Motor neuron (in vitro differentiated cells): ENCODE measurements around the gene RAB3IL1. TPM values are rescaled to one million over a fixed set of nuclear protein-coding genes. Genes with fewer than 3 reads are reported as not detected.

Experiments used
- ATAC-seq, 8 experiments: fragments of 200-7000 bp; cut with Tn5 transposase; replicated peaks in 6 of 8; 2 replicates each; pipeline ENCODE4 v1.8.0; 2021; ENCODE audit warnings: mild to moderate bottlenecking in 8 of 8, moderate library complexity in 8 of 8
- H3K27ac ChIP-seq, 2 donors: fragments of 250-450 bp; sonication (Bioruptor Pico); 2 replicates each; pipeline ENCODE4 v1.9.0; 2021; ENCODE audit warnings: antibody characterized with exemption in 2 of 2, mild to moderate bottlenecking in 2 of 2, moderate library complexity in 1 of 2
- H3K4me1 ChIP-seq, 2 donors: fragments of 250-450 bp; sonication (Bioruptor Pico); replicated peaks in 1 of 2; 2 replicates each; pipeline ENCODE4 v1.6.1; 2021; ENCODE audit warnings: antibody characterized with exemption in 2 of 2, mild to moderate bottlenecking in 2 of 2, moderate library complexity in 1 of 2
- H3K4me3 ChIP-seq, 5 donors: fragments of 250-450 bp; sonication (Bioruptor Pico); 2 replicates each; pipeline ENCODE4 v1.9.0; 2021; ENCODE audit warnings: antibody characterized with exemption in 5 of 5, mild to moderate bottlenecking in 5 of 5, moderate library complexity in 4 of 5
- WGBS, 10 experiments: fragments of 450-650 bp; shearing (Covaris generic); methylation state at CpG; one replicate each; pipeline ENCODE4 v1.0.0; 2022; 5-methylcytosine and 5-hydroxymethylcytosine counted together
- in situ Hi-C, 9 experiments: fragments of 400-800 bp; cut with MboI; loops; one replicate each; pipeline ENCODE4 v1.15.0; 2021; ENCODE audit warnings: low sequenced_read_pairs in 9 of 9, low pct_unique_long_range_greater_than_20kb in 2 of 9; ENCODE audit not compliant: unreplicated experiment in 9 of 9
- total RNA-seq, 8 experiments: library from RNA; unstranded; fragments of 300-600 nt; gene quantifications; 2 replicates each; pipeline versions ENCODE4 v1.2.3 to v1.2.4, GENCODE V29; 2022

RAB3IL1 gene
- total RNA-seq, 8 experiments from 2014 or later, result 0.50 to 12.8 (median 2.5) TPM

DNA sequence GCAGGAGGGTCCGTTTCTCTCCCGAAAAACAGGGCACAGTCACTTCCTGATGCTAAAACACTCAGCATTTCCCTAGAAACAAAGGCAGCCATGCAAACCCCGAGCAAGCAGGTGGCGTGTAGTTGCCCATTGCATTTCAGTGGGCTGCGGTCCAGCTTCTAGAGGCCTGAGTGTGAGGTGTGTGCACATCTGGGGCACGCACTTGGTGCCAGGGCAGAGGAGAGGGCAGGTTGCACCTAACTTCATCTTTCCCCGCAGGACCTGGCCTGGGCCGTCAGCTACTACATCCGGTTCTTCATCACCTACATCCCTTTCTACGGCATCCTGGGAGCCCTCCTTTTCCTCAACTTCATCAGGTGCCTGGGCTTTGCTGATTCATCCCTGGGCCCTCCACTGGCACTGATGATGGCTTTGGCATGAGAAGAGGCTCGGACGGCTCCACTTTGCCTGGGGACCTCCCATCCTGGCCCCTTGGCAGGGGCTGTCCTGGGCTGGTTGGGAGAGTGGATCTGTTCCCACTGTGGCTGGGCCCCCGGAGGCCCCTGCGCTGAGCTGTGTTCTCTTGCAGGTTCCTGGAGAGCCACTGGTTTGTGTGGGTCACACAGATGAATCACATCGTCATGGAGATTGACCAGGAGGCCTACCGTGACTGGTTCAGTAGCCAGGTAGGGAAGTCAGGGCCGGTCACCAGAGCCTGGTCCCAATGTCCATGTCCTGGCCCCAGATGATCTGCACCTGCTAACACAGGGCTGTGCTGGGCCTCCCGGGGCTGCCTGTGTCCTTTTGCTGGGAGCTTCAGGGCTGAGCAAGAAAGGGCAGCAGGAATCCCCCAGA, 54.4 kb downstream of the RAB3IL1 start:
- Histone ChIP-seq H3K4me1 (no peaks in the 10 kb centered on the region), H3K27ac (no peak overlapping the region), H3K4me3 (no peak overlapping the region)
- ATAC-seq, result peak in 2 of 8 experiments; percentile 10 to 24
- WGBS, 10 experiments, result 79 to 100% (median 100%) methylated on average over 1 to 4 of the region's 18 CpGs; no CpG with 5 or more reads in 5 of the 10 experiments
- in situ Hi-C loops, result no loop called here

GRCh38 chr11:61861634-61862033, 55.7 kb downstream of the RAB3IL1 start:
- no peak for ATAC-seq
- H3K4me3 ChIP-seq, result no peak overlapping the region
- no peaks in the 10 kb centered on the region for H3K4me1 ChIP-seq
- WGBS, 10 experiments, result 67 to 100% (median 91%) methylated on average over 1 to 7 of the region's 9 CpGs; no CpG with 5 or more reads in 3 of the 10 experiments
- no peak overlapping the region for H3K27ac ChIP-seq
- in situ Hi-C loops, result no loop called here

GRCh38 chr11:61860054-61860903, 57.1 kb downstream of the RAB3IL1 start:
- 52 to 100% (median 96%) methylated on average over 1 to 7 of the region's 16 CpGs for WGBS, 10 experiments
- H3K27ac ChIP-seq, result no peak overlapping the region
- in situ Hi-C loops, result no loop called here
- H3K4me1 ChIP-seq, result no peaks in the 10 kb centered on the region
- ATAC-seq, result no peak
- no peak overlapping the region for H3K4me3 ChIP-seq

DNA sequence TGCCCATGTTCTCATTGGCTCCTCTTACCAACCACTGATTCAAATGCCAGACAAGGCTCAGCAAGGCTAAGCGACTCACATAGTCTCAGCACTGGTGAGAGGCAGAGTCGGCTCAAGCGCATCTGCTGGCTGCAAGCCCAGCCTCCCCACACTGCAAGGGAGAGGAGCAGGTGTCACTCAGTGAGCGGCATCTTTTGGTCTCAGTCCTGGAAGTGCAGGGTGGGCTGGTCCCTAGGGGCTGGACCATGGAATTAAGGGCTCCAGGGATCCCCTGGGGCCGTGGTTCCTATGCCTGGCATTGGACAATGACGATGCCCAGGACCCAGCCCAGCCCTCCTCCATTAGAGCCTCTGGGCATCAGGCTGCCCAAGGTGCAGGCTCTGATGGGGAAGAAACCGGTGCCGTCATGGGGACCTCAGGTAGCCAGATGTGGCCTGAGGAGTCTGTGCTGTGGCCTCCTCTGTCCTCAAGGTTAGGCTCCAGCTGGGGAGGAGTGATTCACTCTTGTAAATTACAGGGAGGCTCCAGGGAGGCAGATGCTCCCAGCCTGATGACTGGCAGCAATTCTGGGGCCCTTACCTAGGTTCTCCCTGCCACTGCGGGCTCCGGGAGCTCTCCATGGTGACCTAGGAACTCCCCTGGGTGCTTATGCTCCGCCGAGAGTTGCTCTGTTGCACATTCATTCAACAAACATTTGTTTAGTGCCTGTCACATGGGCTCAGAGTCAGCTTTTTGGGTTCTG, 61.3 kb downstream of the RAB3IL1 start:
- WGBS, 10 experiments, result 89 to 100% (median 100%) methylated on average over 1 to 5 of the region's 12 CpGs; no CpG with 5 or more reads in 6 of the 10 experiments
- no peak overlapping the region for H3K4me3 ChIP-seq
- H3K4me1 ChIP-seq, result no peaks in the 10 kb centered on the region
- in situ Hi-C loops, result no loop called here
- H3K27ac ChIP-seq, result peak overlapping the region; percentile 20 to 53
- ATAC-seq, result peak in 7 of 8 experiments; percentile 9 to 88 (median 27)

- ATAC-seq, result peak in 2 of 8 experiments; percentile 21 to 34
- 80 to 100% (median 92%) methylated on average over 1 to 9 of the region's 14 CpGs; no CpG with 5 or more reads in 5 of the 10 experiments for WGBS, 10 experiments
- Histone ChIP-seq H3K4me1 (no peaks in the 10 kb centered on the region), H3K27ac (peak overlapping the region in 1 of 2 donors; percentile 53), H3K4me3 (no peak overlapping the region)
- in situ Hi-C loops, result no loop called here
Measured at GRCh38 chr11:61854966-61855714, 62.2 kb downstream of the RAB3IL1 start.

- ATAC-seq, result peak in 1 of 8 experiments; percentile 17
- in situ Hi-C loops, result no loop called here
- Histone ChIP-seq H3K27ac (peak overlapping the region in 1 of 2 donors; percentile 33), H3K4me3 (no peak overlapping the region), H3K4me1 (no peaks in the 10 kb centered on the region)
- WGBS, 10 experiments, result 40 to 100% (median 92%) methylated on average over 2 to 9 of the region's 17 CpGs; no CpG with 5 or more reads in 1 of the 10 experiments
Measured at GRCh38 chr11:61854206-61854895, 63.0 kb downstream of the RAB3IL1 start.

GRCh38 chr11:61853698-61854169, 63.6 kb downstream of the RAB3IL1 start:
- in situ Hi-C loops, result no loop called here
- no peak for ATAC-seq
- H3K4me1 ChIP-seq, result no peaks in the 10 kb centered on the region

DNA sequence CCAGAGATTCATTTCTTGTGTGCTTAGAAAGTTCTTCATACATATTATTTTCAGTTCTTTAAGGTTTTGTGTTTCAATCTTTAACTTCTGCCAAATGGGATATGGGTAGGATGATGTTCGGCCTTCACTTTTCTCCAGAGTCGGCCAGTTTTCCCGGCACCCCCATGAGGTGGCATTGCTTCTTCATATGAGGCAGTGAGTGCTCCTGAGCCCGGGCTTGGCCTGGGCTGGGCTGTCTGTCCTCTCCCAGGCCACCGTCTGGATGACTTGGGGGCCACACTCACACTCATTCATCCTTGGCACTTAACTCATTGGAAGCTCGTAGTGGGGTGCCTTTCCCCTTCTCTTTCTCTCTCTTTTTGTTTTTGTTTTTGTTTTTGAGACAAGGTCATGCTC, 65.5 kb downstream of the RAB3IL1 start:
- H3K27ac ChIP-seq, result no peak overlapping the region
- 50 to 100% (median 97%) methylated on average over 1 to 6 of the region's 6 CpGs; no CpG with 5 or more reads in 2 of the 10 experiments for WGBS, 10 experiments
- ATAC-seq, result no peak
- no peaks in the 10 kb centered on the region for H3K4me1 ChIP-seq
- in situ Hi-C loops, result no loop called here
- no peak overlapping the region for H3K4me3 ChIP-seq

More at GRCh38 chr11:61853698-61854169, 63.6 kb downstream of the RAB3IL1 start:
- 40 to 100% (median 92%) methylated on average over 1 to 5 of the region's 13 CpGs; no CpG with 5 or more reads in 5 of the 10 experiments for WGBS, 10 experiments
- no peak overlapping the region for H3K27ac ChIP-seq
- no peak overlapping the region for H3K4me3 ChIP-seq

- 85 to 100% (median 100%) methylated on average over 1 to 11 of the region's 24 CpGs; no CpG with 5 or more reads in 5 of the 10 experiments for WGBS, 10 experiments
- Histone ChIP-seq H3K4me1 (no peaks in the 10 kb centered on the region), H3K27ac (no peak overlapping the region), H3K4me3 (no peak overlapping the region)
- in situ Hi-C loops, result no loop called here
- peak in 1 of 8 experiments; percentile 33 for ATAC-seq
Measured at GRCh38 chr11:61851113-61851899, 66.1 kb downstream of the RAB3IL1 start.

DNA sequence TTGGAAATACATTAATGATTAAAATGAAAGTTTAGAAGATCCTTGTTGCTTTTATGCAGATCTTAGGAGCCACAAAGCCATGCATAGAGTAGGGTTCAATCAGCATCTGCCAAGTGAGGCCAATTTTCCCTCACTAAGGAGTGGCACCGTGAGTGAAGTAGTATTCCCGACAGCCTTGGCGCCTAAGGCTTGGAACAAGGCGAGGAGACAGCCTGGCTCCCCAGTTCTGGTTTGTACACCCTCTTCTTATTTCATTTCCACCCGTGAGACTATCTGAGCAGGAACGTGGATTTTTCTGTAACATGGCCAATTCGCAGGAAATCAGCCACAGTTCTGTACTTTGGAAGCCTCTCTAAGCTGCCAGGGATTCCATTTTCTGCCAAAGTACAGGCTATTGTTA, 66.7 kb downstream of the RAB3IL1 start:
- Histone ChIP-seq H3K4me3 (no peak overlapping the region), H3K27ac (no peak overlapping the region), H3K4me1 (no peaks in the 10 kb centered on the region)
- no peak for ATAC-seq
- in situ Hi-C loops, result no loop called here
- WGBS, 10 experiments, result 62 to 100% (median 91%) methylated on average over 1 to 7 of the region's 7 CpGs; no CpG with 5 or more reads in 1 of the 10 experiments

GRCh38 chr11:61848631-61849030, 68.7 kb downstream of the RAB3IL1 start:
- ATAC-seq, result no peak
- in situ Hi-C loops, result no loop called here
- no peak overlapping the region for H3K4me3 ChIP-seq
- no peak overlapping the region for H3K27ac ChIP-seq
- WGBS, 10 experiments, result 92 to 100% (median 97%) methylated on average over 1 to 9 of the region's 9 CpGs; no CpG with 5 or more reads in 2 of the 10 experiments
- no peaks in the 10 kb centered on the region for H3K4me1 ChIP-seq
